Fibroblast of lung (primary cell): ENCODE results near the gene AGPAT4. TPM values are rescaled to one million over a fixed set of nuclear protein-coding genes. Genes with fewer than 3 reads are reported as not detected.

Experiments
- DNase-seq, 2 donors: peaks; one replicate each; pipeline versions ENCODE4 v3.0.0 to v3.0.0-alpha.2; 2010; ENCODE audit warnings: low read depth in 2 of 2
- H2AFZ ChIP-seq: 2 replicates; pipeline ENCODE4 v1.5.1; 2012; ENCODE audit warnings: low read length, control low read depth, inconsistent platforms
- H3K27ac ChIP-seq: 2 replicates; pipeline ENCODE4 v1.5.1; 2011; ENCODE audit warnings: low read length, control low read depth; ENCODE audit not compliant: insufficient read depth
- H3K27me3 ChIP-seq: 2 replicates; pipeline ENCODE4 v1.5.1; 2011; ENCODE audit warnings: mild to moderate bottlenecking, low read length; ENCODE audit not compliant: control insufficient read depth, insufficient read depth
- H3K36me3 ChIP-seq: 2 replicates; pipeline ENCODE4 v1.5.1; 2011; ENCODE audit warnings: low read length; ENCODE audit not compliant: control insufficient read depth, insufficient read depth
- H3K4me1 ChIP-seq: 2 replicates; pipeline ENCODE4 v1.5.1; 2011; ENCODE audit warnings: low read length; ENCODE audit not compliant: control insufficient read depth, insufficient read depth; ENCODE audit errors: extremely low read depth
- H3K4me2 ChIP-seq: 2 replicates; pipeline ENCODE4 v1.5.1; 2011; ENCODE audit warnings: low read length, control low read depth; ENCODE audit not compliant: insufficient read depth; ENCODE audit errors: extremely low read depth
- H3K4me3 ChIP-seq, 4 experiments: fragments of 200-600 bp in 1 of 4; sonication (generic) in 1 of 4; replicated peaks in 1 of 4; 2 replicates each; pipeline ENCODE4 v1.5.1; 2011 to 2016; ENCODE audit warnings: low read length in 4 of 4, low read depth in 3 of 4, mild to moderate bottlenecking in 3 of 4, control low read depth in 2 of 4, inconsistent platforms in 1 of 4, mixed read lengths in 1 of 4; ENCODE audit not compliant: insufficient read depth in 1 of 4; ENCODE audit errors: control extremely low read depth in 1 of 4
- H3K79me2 ChIP-seq: 2 replicates; pipeline ENCODE4 v1.5.1; 2012; ENCODE audit warnings: mild to moderate bottlenecking, low read length, inconsistent platforms; ENCODE audit not compliant: control insufficient read depth, insufficient read depth
- H3K9ac ChIP-seq: 2 replicates; pipeline ENCODE4 v1.5.1; 2011; ENCODE audit warnings: mild to moderate bottlenecking, low read length, control low read depth; ENCODE audit not compliant: insufficient read depth
- H3K9me3 ChIP-seq: 2 replicates; pipeline ENCODE4 v1.5.1; 2012; ENCODE audit warnings: low read depth, low read length; ENCODE audit not compliant: control insufficient read depth, insufficient read depth
- H4K20me1 ChIP-seq: 2 replicates; pipeline ENCODE4 v1.5.1; 2011; ENCODE audit warnings: low read length; ENCODE audit not compliant: control insufficient read depth, insufficient read depth; ENCODE audit errors: extremely low read depth
- CTCF ChIP-seq, 2 donors: IDR thresholded peaks in 1 of 2; conservative IDR thresholded peaks in 1 of 2; 1 replicate in 1 of 2; 2 replicates in 1 of 2; pipeline ENCODE4 v1.5.1; 2011 to 2012; ENCODE audit warnings: low read length in 2 of 2, control low read depth in 1 of 2, inconsistent platforms in 1 of 2, low read depth in 1 of 2, mild to moderate bottlenecking in 1 of 2
- EZH2 ChIP-seq: IDR thresholded peaks from 2 replicates; pipeline ENCODE4 v1.5.1; 2012; ENCODE audit warnings: low read length, control low read depth, mild to moderate bottlenecking; ENCODE audit errors: missing control alignments
- polyA plus RNA-seq, 2 donors: library from polyadenylated mRNA; depleted of rRNA in 1 of 2; stranded (reverse) in 1 of 2; unstranded in 1 of 2; fragments of >200 nt; gene quantifications; 2 replicates each; pipeline ENCODE4 v1.2.1, GENCODE V29; 2011 to 2012; ENCODE audit warnings: missing spikeins in 1 of 2
- total RNA-seq: library from RNA; depleted of rRNA; stranded (reverse); fragments of >200 nt; gene quantifications from 2 replicates; pipeline ENCODE4 v1.2.1, GENCODE V29; 2014

The AGPAT4 gene
- total and polyA plus RNA-seq, 2 donors (not counting 1 experiment from before 2014, with no cell fraction given) = 4.7 to 8.4 TPM

GRCh38 chr6:161168281-161168891 lies 105.5 kb downstream of the AGPAT4 start:
- DNase-seq = peak; percentile 97 to 99
- peak overlapping the region; percentile 72 for H3K27ac ChIP-seq
- H3K4me3 ChIP-seq = no peak overlapping the region
- no peaks in the 10 kb centered on the region for H3K79me2 ChIP-seq
- peak overlapping the region; percentile 19 for H2AFZ ChIP-seq
- TF ChIP-seq EZH2 (no peak), CTCF (conservative IDR thresholded peaks at IDR 0.05 in 1 of 2, IDR thresholded peaks at IDR 0.05 in 1 of 2; ENCODE audit: low read depth in 1 of 2, low read length in 2 of 2) (no peak)
- H3K9me3 ChIP-seq = no peaks in the 10 kb centered on the region
- no peak overlapping the region for H3K9ac ChIP-seq
- H3K36me3 ChIP-seq = peaks cover 3% of the 10 kb centered on the region
- peaks cover 10% of the 10 kb centered on the region for H3K4me1 ChIP-seq
- H4K20me1 ChIP-seq = no peaks in the 10 kb centered on the region
- no peaks in the 10 kb centered on the region for H3K27me3 ChIP-seq
- H3K4me2 ChIP-seq = no peak overlapping the region

- no peak overlapping the region for H3K4me2 ChIP-seq
- DNase-seq = no peak
- no peaks in the 10 kb centered on the region for H3K79me2 ChIP-seq
- H3K4me3 ChIP-seq = no peak overlapping the region
- H3K9ac ChIP-seq = no peak overlapping the region
- no peak overlapping the region for H3K27ac ChIP-seq
- peaks cover 10% of the 10 kb centered on the region for H3K4me1 ChIP-seq
- H2AFZ ChIP-seq = no peak overlapping the region
- H4K20me1 ChIP-seq = no peaks in the 10 kb centered on the region
- no peaks in the 10 kb centered on the region for H3K9me3 ChIP-seq
- peaks cover 4% of the 10 kb centered on the region for H3K36me3 ChIP-seq
- no peaks in the 10 kb centered on the region for H3K27me3 ChIP-seq
- no peak for TF ChIP-seq EZH2
- no peak for TF ChIP-seq CTCF (conservative IDR thresholded peaks at IDR 0.05 in 1 of 2, IDR thresholded peaks at IDR 0.05 in 1 of 2; ENCODE audit: low read depth in 1 of 2, low read length in 2 of 2)
Observed at GRCh38 chr6:161166677-161167076, 107.2 kb downstream of the AGPAT4 start.

- H2AFZ ChIP-seq = no peak overlapping the region
- no peak overlapping the region for H3K4me2 ChIP-seq
- H3K4me3 ChIP-seq = no peak overlapping the region
- TF ChIP-seq CTCF (conservative IDR thresholded peaks at IDR 0.05 in 1 of 2, IDR thresholded peaks at IDR 0.05 in 1 of 2; ENCODE audit: low read depth in 1 of 2, low read length in 2 of 2) (no peak), EZH2 (no peak)
- H3K27ac ChIP-seq = no peak overlapping the region
- H3K27me3 ChIP-seq = no peaks in the 10 kb centered on the region
- H3K36me3 ChIP-seq = peaks cover 6% of the 10 kb centered on the region
- H3K79me2 ChIP-seq = no peaks in the 10 kb centered on the region
- peaks cover 10% of the 10 kb centered on the region for H3K4me1 ChIP-seq
- no peak overlapping the region for H3K9ac ChIP-seq
- no peaks in the 10 kb centered on the region for H4K20me1 ChIP-seq
- H3K9me3 ChIP-seq = no peaks in the 10 kb centered on the region
- DNase-seq = no peak
Observed at GRCh38 chr6:161166176-161166575, 107.7 kb downstream of the AGPAT4 start.
